ENCODE measurements around the gene DNAH3. TPM values are rescaled to one million over a fixed set of nuclear protein-coding genes. Genes with fewer than 3 reads are reported as not detected.
"Not testable (repeated sequence)": the region's sequence is repeated elsewhere in the genome, so short reads cannot be mapped to it uniquely, and the experiment has no call there.

The DNAH3 gene
- total RNA-seq, 4 donors from 2014 or later = 0.13 to 0.15 TPM; not detected in 2

GRCh38 chr16:20987049-20987448 lies 163.6 kb downstream of the DNAH3 start:
- no peak for TF ChIP-seq POLR2AphosphoS5 (IDR thresholded peaks at IDR 0.05)
- TF ChIP-seq CTCF (IDR thresholded peaks at IDR 0.05) = no peak
- TF ChIP-seq EP300 (IDR thresholded peaks at IDR 0.05) = no peak
- TF ChIP-seq POLR2A (IDR thresholded peaks at IDR 0.05) = no peak
- Histone ChIP-seq H3K9me3 (no peaks in the 10 kb centered on the region), H3K4me1 (no peaks in the 10 kb centered on the region), H3K4me3 (no peak overlapping the region), H3K36me3 (no peaks in the 10 kb centered on the region), H3K27me3 (no peaks in the 10 kb centered on the region), H3K27ac (no peak overlapping the region)
- no peak for ATAC-seq
- 73 to 77% methylated on average over 5 of the region's 5 CpGs for WGBS, 2 donors (ENCODE audit: low coverage in 1 of 2)

- Histone ChIP-seq H3K27ac (no peak overlapping the region), H3K27me3 (no peaks in the 10 kb centered on the region), H3K4me1 (no peaks in the 10 kb centered on the region), H3K4me3 (no peak overlapping the region), H3K9me3 (no peaks in the 10 kb centered on the region), H3K36me3 (no peaks in the 10 kb centered on the region)
- 78 to 89% methylated on average over 4 to 6 of the region's 6 CpGs for WGBS, 2 donors (ENCODE audit: low coverage in 1 of 2)
- no peak for ATAC-seq
- no peak for TF ChIP-seq POLR2A (IDR thresholded peaks at IDR 0.05)
- TF ChIP-seq EP300 (IDR thresholded peaks at IDR 0.05) = no peak
- no peak for TF ChIP-seq POLR2AphosphoS5 (IDR thresholded peaks at IDR 0.05)
- no peak for TF ChIP-seq CTCF (IDR thresholded peaks at IDR 0.05)
Measured at GRCh38 chr16:20984019-20984418, 166.6 kb downstream of the DNAH3 start.

- WGBS, 2 donors (ENCODE audit: low coverage in 1 of 2) = 51 to 79% methylated on average over 2 to 3 of the region's 4 CpGs
- Histone ChIP-seq H3K27me3 (no peaks in the 10 kb centered on the region), H3K27ac (no peak overlapping the region), H3K9me3 (no peaks in the 10 kb centered on the region), H3K36me3 (no peaks in the 10 kb centered on the region), H3K4me3 (no peak overlapping the region), H3K4me1 (no peaks in the 10 kb centered on the region)
- no peak for ATAC-seq
- no peak for TF ChIP-seq CTCF (IDR thresholded peaks at IDR 0.05)
- no peak for TF ChIP-seq POLR2AphosphoS5 (IDR thresholded peaks at IDR 0.05)
- no peak for TF ChIP-seq EP300 (IDR thresholded peaks at IDR 0.05)
- no peak for TF ChIP-seq POLR2A (IDR thresholded peaks at IDR 0.05)
Measured at GRCh38 chr16:20976576-20976975, 174.1 kb downstream of the DNAH3 start.

- not testable (repeated sequence) for H3K9me3 ChIP-seq, ATAC-seq
- WGBS, 2 donors (ENCODE audit: low coverage in 1 of 2) = 94 to 97% methylated on average over 4 of the region's 4 CpGs
Measured at GRCh38 chr16:20973201-20973600, 177.4 kb downstream of the DNAH3 start.

DNA sequence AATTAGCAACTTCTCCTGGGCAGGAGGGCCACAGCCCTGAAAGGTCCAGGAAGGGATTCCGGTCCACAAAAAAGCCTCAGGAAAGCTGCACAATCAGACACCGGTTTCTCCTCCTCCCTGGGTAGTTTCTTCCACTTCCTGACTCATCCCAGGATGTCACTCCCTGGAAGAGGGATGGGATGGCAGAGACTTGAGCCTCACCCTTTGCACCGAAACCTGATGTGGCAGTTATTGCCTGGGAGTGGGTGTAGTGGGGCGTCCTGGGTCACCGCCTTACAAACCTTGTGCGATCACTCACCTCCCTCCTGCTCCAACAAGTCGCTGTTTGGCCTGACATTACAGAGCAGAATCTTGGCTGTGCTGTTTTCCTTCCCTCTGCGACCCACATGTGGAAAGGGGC lies 179.2 kb downstream of the DNAH3 start:
- Histone ChIP-seq H3K27ac (no peak overlapping the region), H3K4me3 (no peak overlapping the region), H3K36me3 (no peaks in the 10 kb centered on the region), H3K4me1 (no peaks in the 10 kb centered on the region), H3K27me3 (no peaks in the 10 kb centered on the region), H3K9me3 (no peaks in the 10 kb centered on the region)
- ATAC-seq = no peak
- 20 to 71% methylated on average over 1 to 3 of the region's 8 CpGs for WGBS, 2 donors (ENCODE audit: low coverage in 1 of 2)
- TF ChIP-seq POLR2A (IDR thresholded peaks at IDR 0.05) (no peak), POLR2AphosphoS5 (IDR thresholded peaks at IDR 0.05) (no peak), EP300 (IDR thresholded peaks at IDR 0.05) (no peak), CTCF (IDR thresholded peaks at IDR 0.05) (no peak)

More at GRCh38 chr16:20973201-20973600, 177.4 kb downstream of the DNAH3 start:
- not testable (repeated sequence) for H3K4me1 ChIP-seq, H3K27ac ChIP-seq, H3K4me3 ChIP-seq, H3K36me3 ChIP-seq, H3K27me3 ChIP-seq
